SU-DHL-6 (cell line): Measurements from ENCODE around the gene DST.

Experiments
- H2AFZ ChIP-seq: fragments of 200-600 bp; sonication (generic); 2 replicates; pipeline ENCODE4 v1.6.1; 2014; ENCODE audit warnings: low read depth, mild to moderate bottlenecking, moderate library complexity, mixed read lengths, antibody characterized with exemption, low read length; ENCODE audit not compliant: severe bottlenecking
- H3F3A ChIP-seq: fragments of 200-600 bp; shearing (Covaris generic); 2 replicates; pipeline ENCODE4 v1.6.0; 2016; ENCODE audit warnings: antibody characterized with exemption, mild to moderate bottlenecking; ENCODE audit not compliant: insufficient read depth
- H3K27ac ChIP-seq: fragments of 200-600 bp; sonication (generic); 2 replicates; pipeline ENCODE4 v1.5.1; 2016; ENCODE audit warnings: low read depth, mild to moderate bottlenecking, low read length, moderate library complexity, mixed read lengths
- H3K27me3 ChIP-seq: fragments of 200-600 bp; sonication (generic), shearing (Covaris generic); 2 replicates; pipeline ENCODE4 v1.6.0; 2014; ENCODE audit warnings: mild to moderate bottlenecking, low read length
- H3K36me3 ChIP-seq: fragments of 200-600 bp; sonication (generic); 2 replicates; pipeline ENCODE4 v1.6.1; 2014; ENCODE audit warnings: mild to moderate bottlenecking, low read length, mixed read lengths
- H3K4me2 ChIP-seq: fragments of 300-600, 200-600 bp; shearing (Covaris generic), sonication (generic); 2 replicates; pipeline ENCODE4 v1.6.0; 2014; ENCODE audit warnings: low read length, low read depth, mild to moderate bottlenecking; ENCODE audit not compliant: poor library complexity, severe bottlenecking
- H3K4me3 ChIP-seq: fragments of 200-600 bp; sonication (generic); 2 replicates; pipeline ENCODE4 v1.5.1; 2014; ENCODE audit warnings: antibody characterized with exemption, low read length, mild to moderate bottlenecking, mixed read lengths; ENCODE audit not compliant: insufficient read depth, poor library complexity, severe bottlenecking
- H3K79me2 ChIP-seq: fragments of 200-600 bp; sonication (generic); 2 replicates; pipeline ENCODE4 v1.6.1; 2014; ENCODE audit warnings: mild to moderate bottlenecking, low read length, moderate library complexity; ENCODE audit not compliant: insufficient read depth
- H3K9ac ChIP-seq: fragments of 200-600 bp; sonication (generic); 2 replicates; pipeline ENCODE4 v1.7.0; 2014; ENCODE audit warnings: mild to moderate bottlenecking, low read length
- H3K9me2 ChIP-seq: fragments of 200-600 bp; sonication (generic); replicated peaks from 2 replicates; pipeline ENCODE4 v1.6.1; 2014; ENCODE audit warnings: low read length; ENCODE audit not compliant: insufficient read depth
- H3K9me3 ChIP-seq: fragments of 200-600 bp; sonication (generic); 2 replicates; pipeline ENCODE4 v1.6.1; 2014; ENCODE audit warnings: low read length, mixed read lengths; ENCODE audit not compliant: insufficient read depth
- H4K20me1 ChIP-seq: fragments of 200-600 bp; sonication (generic); 2 replicates; pipeline ENCODE4 v1.6.1; 2014; ENCODE audit warnings: low read depth, mild to moderate bottlenecking, antibody characterized with exemption, low read length, moderate library complexity, mixed read lengths
- CTCF ChIP-seq: fragments of 200-600 bp; sonication (generic); IDR thresholded peaks from one replicate; pipeline ENCODE4 v1.5.1; 2017; ENCODE audit warnings: antibody characterized with exemption, mild to moderate bottlenecking, low read length, moderate library complexity; ENCODE audit not compliant: insufficient read depth, poor library complexity, severe bottlenecking
- EZH2phosphoT487 ChIP-seq: fragments of 200-600 bp; sonication (generic), shearing (Covaris generic); conservative IDR thresholded peaks from 2 replicates; pipeline ENCODE4 v1.6.1; 2018; ENCODE audit warnings: mild to moderate bottlenecking, antibody characterized with exemption, low read length, moderate library complexity, mixed read lengths

Gene DST

DNA sequence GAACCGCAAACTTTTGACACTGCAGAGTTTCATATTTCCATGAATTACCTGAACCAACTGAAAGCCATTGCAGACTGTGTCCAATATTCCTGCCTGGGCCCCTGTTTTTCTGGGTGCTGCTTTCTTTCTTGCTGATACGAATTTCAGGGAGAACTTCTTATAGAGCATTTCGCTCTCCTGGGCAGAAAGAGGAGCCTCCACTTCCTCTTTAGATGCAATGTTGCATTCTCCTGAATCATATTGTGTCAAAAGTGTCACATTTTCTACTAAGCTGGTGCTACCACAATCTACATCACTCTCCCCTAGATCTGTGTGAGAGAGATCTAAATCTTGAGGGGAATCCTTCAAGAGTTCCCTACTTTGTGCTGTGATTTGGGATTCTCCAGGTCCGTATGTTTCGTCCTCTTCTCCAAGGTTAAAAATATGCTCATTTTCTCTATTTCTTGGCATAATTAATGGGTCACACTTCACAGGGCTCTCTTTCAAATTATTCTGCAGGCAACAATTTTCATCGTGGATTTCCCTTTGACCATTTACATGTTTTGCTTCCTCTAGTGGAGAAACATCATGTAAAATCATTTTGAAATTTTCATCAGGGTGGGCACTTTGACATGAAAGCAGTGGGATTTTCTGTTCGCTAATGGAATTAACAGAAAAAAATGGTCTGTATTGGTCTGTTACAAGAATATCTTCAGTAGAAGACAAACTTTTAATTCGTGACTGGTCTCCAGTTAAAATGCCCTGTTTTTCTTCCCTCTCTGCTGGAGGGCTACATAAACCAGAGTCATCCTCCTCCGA, 102.3 kb downstream of the DST start:
- H3K9me2 ChIP-seq, result no peaks in the 10 kb centered on the region
- H3K9me3 ChIP-seq, result no peaks in the 10 kb centered on the region
- H3K36me3 ChIP-seq, result no peaks in the 10 kb centered on the region
- no peak for TF ChIP-seq CTCF
- TF ChIP-seq EZH2phosphoT487, result no peak
- H3K79me2 ChIP-seq, result no peaks in the 10 kb centered on the region
- H3K4me3 ChIP-seq, result no peak overlapping the region
- no peaks in the 10 kb centered on the region for H4K20me1 ChIP-seq
- H3K4me2 ChIP-seq, result no peak overlapping the region
- H3F3A ChIP-seq, result no peaks in the 10 kb centered on the region
- H3K27me3 ChIP-seq, result no peaks in the 10 kb centered on the region
- H3K9ac ChIP-seq, result no peak overlapping the region
- H2AFZ ChIP-seq, result no peak overlapping the region
- H3K27ac ChIP-seq, result no peak overlapping the region

- H3K36me3 ChIP-seq, result no peaks in the 10 kb centered on the region
- no peaks in the 10 kb centered on the region for H3K9me2 ChIP-seq
- H4K20me1 ChIP-seq, result no peaks in the 10 kb centered on the region
- H3K9me3 ChIP-seq, result no peaks in the 10 kb centered on the region
- no peak overlapping the region for H2AFZ ChIP-seq
- H3K79me2 ChIP-seq, result no peaks in the 10 kb centered on the region
- no peaks in the 10 kb centered on the region for H3K27me3 ChIP-seq
- no peaks in the 10 kb centered on the region for H3F3A ChIP-seq
- no peak overlapping the region for H3K27ac ChIP-seq
- H3K9ac ChIP-seq, result no peak overlapping the region
- no peak overlapping the region for H3K4me2 ChIP-seq
- TF ChIP-seq EZH2phosphoT487, result no peak
- no peak overlapping the region for H3K4me3 ChIP-seq
Observed at GRCh38 chr6:56539527-56540105, 103.1 kb downstream of the DST start.

- no peak overlapping the region for H3K4me2 ChIP-seq
- no peak overlapping the region for H3K9ac ChIP-seq
Observed at GRCh38 chr6:56538851-56539250, 103.8 kb downstream of the DST start.

More at GRCh38 chr6:56538851-56539250, 103.8 kb downstream of the DST start:
- Histone ChIP-seq H4K20me1 (no peaks in the 10 kb centered on the region), H3K4me3 (no peak overlapping the region), H3F3A (no peaks in the 10 kb centered on the region), H3K27me3 (no peaks in the 10 kb centered on the region), H3K36me3 (no peaks in the 10 kb centered on the region), H2AFZ (no peak overlapping the region), H3K9me2 (no peaks in the 10 kb centered on the region), H3K27ac (no peak overlapping the region), H3K9me3 (no peaks in the 10 kb centered on the region), H3K79me2 (no peaks in the 10 kb centered on the region)
- TF ChIP-seq EZH2phosphoT487 (no peak), CTCF (no peak)
